Activated T-helper 9 cell treated with anti-CD3 and anti-CD28 coated beads, Interleukin-2, amount 50 U/mL, for 16 hours (primary cell): ENCODE measurements around the gene UNC13B.

ENCODE experiments used
- DNase-seq: peaks from one replicate; pipeline ENCODE4 v3.0.0-alpha.2; 2020; ENCODE audit warnings: low read depth

UNC13B gene

GRCh38 chr9:35431467-35431866, 269.7 kb downstream of the UNC13B start:
- DNase-seq, result no peak

GRCh38 chr9:35432076-35432475, 270.3 kb downstream of the UNC13B start:
- no peak for DNase-seq

GRCh38 chr9:35436933-35437332, 275.1 kb downstream of the UNC13B start:
- DNase-seq, result no peak

GRCh38 chr9:35446012-35446411, 284.2 kb downstream of the UNC13B start:
- no peak for DNase-seq

GRCh38 chr9:35448496-35448895, 286.7 kb downstream of the UNC13B start:
- no peak for DNase-seq

- DNase-seq, result no peak
Measured at GRCh38 chr9:35452481-35452880, 290.7 kb downstream of the UNC13B start.

- DNase-seq, result no peak
Measured at GRCh38 chr9:35453786-35454185, 292.0 kb downstream of the UNC13B start.
